A673 (cell line): Measurements from ENCODE around the gene TGM1.

Source experiments
- EZH2 ChIP-seq: fragments of 200-600 bp; sonication (generic); IDR thresholded peaks from 2 replicates; pipeline ENCODE4 v1.6.1; 2017; ENCODE audit warnings: borderline replicate concordance, low read depth, mild to moderate bottlenecking, mixed read lengths, antibody characterized with exemption, low read length; ENCODE audit not compliant: poor library complexity, severe bottlenecking
- TF ChIP-seq, protein P1 (sequence below): fragments of 300-800, 200-600 bp; sonication (generic); conservative IDR thresholded peaks from 2 replicates; pipeline ENCODE4 v1.5.1; 2017; ENCODE audit warnings: low read depth, mild to moderate bottlenecking, antibody characterized with exemption, low read length, moderate library complexity, mixed read lengths

DNA sequence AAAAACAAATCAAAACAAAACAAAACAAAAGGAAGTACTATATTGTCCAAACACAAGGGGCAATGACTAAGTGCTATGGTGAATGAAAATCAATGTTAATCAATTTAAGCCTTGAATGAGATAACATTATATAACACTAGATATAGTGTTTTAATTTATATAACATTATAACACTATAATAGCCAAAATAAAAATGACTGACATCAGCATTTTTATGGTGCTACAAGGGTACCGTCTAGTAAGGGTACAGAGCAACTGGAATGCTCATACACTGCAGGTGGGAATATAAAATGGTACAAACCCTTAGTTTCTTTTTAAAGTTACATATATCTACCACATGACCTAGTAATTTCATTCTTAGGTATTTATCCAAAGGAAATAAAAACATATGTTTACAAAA lies 36.5 kb downstream of the TGM1 start:
- TF ChIP-seq, protein P1, sequence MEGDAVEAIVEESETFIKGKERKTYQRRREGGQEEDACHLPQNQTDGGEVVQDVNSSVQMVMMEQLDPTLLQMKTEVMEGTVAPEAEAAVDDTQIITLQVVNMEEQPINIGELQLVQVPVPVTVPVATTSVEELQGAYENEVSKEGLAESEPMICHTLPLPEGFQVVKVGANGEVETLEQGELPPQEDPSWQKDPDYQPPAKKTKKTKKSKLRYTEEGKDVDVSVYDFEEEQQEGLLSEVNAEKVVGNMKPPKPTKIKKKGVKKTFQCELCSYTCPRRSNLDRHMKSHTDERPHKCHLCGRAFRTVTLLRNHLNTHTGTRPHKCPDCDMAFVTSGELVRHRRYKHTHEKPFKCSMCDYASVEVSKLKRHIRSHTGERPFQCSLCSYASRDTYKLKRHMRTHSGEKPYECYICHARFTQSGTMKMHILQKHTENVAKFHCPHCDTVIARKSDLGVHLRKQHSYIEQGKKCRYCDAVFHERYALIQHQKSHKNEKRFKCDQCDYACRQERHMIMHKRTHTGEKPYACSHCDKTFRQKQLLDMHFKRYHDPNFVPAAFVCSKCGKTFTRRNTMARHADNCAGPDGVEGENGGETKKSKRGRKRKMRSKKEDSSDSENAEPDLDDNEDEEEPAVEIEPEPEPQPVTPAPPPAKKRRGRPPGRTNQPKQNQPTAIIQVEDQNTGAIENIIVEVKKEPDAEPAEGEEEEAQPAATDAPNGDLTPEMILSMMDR: no peak
- no peak for TF ChIP-seq EZH2
